ENCODE results near the gene TMEM222. TPM values are rescaled to one million over a fixed set of nuclear protein-coding genes. Genes with fewer than 3 reads are reported as not detected.

Gene TMEM222
- total RNA-seq, 6 experiments from 2014 or later, result 41.3 to 54.6 (median 46.1) TPM

GRCh38 chr1:27301582-27302199 is 20.3 kb upstream of the TMEM222 start:
- peaks cover 44% of the 10 kb centered on the region for H3K4me1 Mint-ChIP-seq (ENCODE audit: low read depth)

GRCh38 chr1:27302612-27303011 is 19.4 kb upstream of the TMEM222 start:
- H3K9me3 Mint-ChIP-seq, result no peaks in the 10 kb centered on the region
- no peak overlapping the region for H3K4me3 Mint-ChIP-seq
- no peak for TF ChIP-seq CTCF (IDR thresholded peaks at IDR 0.05)
- no peaks in the 10 kb centered on the region for H3K36me3 Mint-ChIP-seq (ENCODE audit: low read depth)
- H3K4me1 Mint-ChIP-seq (ENCODE audit: low read depth), result peaks cover 44% of the 10 kb centered on the region
- H3K27ac Mint-ChIP-seq, result no peak overlapping the region
- peaks cover 1% of the 10 kb centered on the region for H3K27me3 Mint-ChIP-seq (ENCODE audit: insufficient read depth)
- DNase-seq, result no peak

More at GRCh38 chr1:27301582-27302199, 20.3 kb upstream of the TMEM222 start:
- H3K27me3 Mint-ChIP-seq (ENCODE audit: insufficient read depth), result peaks cover 1% of the 10 kb centered on the region
- no peak overlapping the region for H3K4me3 Mint-ChIP-seq
- H3K36me3 Mint-ChIP-seq (ENCODE audit: low read depth), result no peaks in the 10 kb centered on the region
- H3K9me3 Mint-ChIP-seq, result no peaks in the 10 kb centered on the region
- no peak for TF ChIP-seq CTCF (IDR thresholded peaks at IDR 0.05)
- DNase-seq, result no peak
- H3K27ac Mint-ChIP-seq, result peak overlapping the region; percentile 98

- Mint-ChIP-seq H3K4me1 (ENCODE audit: low read depth) (peaks cover 39% of the 10 kb centered on the region), H3K4me3 (no peak overlapping the region)
- no peak for TF ChIP-seq CTCF (IDR thresholded peaks at IDR 0.05)
Measured at GRCh38 chr1:27303509-27303908, 18.5 kb upstream of the TMEM222 start.

GRCh38 chr1:27306071-27306470 is 15.9 kb upstream of the TMEM222 start:
- H3K27me3 Mint-ChIP-seq (ENCODE audit: insufficient read depth), result no peaks in the 10 kb centered on the region; the same call in none of the 2 replicates
- H3K4me3 Mint-ChIP-seq, result no peak overlapping the region
- no peak for DNase-seq
- no peak for TF ChIP-seq CTCF (IDR thresholded peaks at IDR 0.05)
- H3K27ac Mint-ChIP-seq, result no peak overlapping the region
- H3K36me3 Mint-ChIP-seq (ENCODE audit: low read depth), result no peaks in the 10 kb centered on the region
- H3K9me3 Mint-ChIP-seq, result no peaks in the 10 kb centered on the region
- H3K4me1 Mint-ChIP-seq (ENCODE audit: low read depth), result peaks cover 13% of the 10 kb centered on the region

More at GRCh38 chr1:27303509-27303908, 18.5 kb upstream of the TMEM222 start:
- no peaks in the 10 kb centered on the region for H3K9me3 Mint-ChIP-seq
- no peak overlapping the region for H3K27ac Mint-ChIP-seq
- H3K27me3 Mint-ChIP-seq (ENCODE audit: insufficient read depth), result peaks cover 1% of the 10 kb centered on the region
- no peaks in the 10 kb centered on the region for H3K36me3 Mint-ChIP-seq (ENCODE audit: low read depth)
- no peak for DNase-seq

GRCh38 chr1:27306892-27307761 is 14.8 kb upstream of the TMEM222 start:
- DNase-seq, result no peak

More at GRCh38 chr1:27306892-27307761, 14.8 kb upstream of the TMEM222 start:
- no peaks in the 10 kb centered on the region for H3K9me3 Mint-ChIP-seq
- H3K4me1 Mint-ChIP-seq (ENCODE audit: low read depth), result peaks cover 2% of the 10 kb centered on the region; the same call in 1 of the 2 replicates
- no peaks in the 10 kb centered on the region; the same call in 1 of the 2 replicates for H3K27me3 Mint-ChIP-seq (ENCODE audit: insufficient read depth)
- TF ChIP-seq CTCF (IDR thresholded peaks at IDR 0.05), result peak; percentile 26; the same call in 1 of the 2 replicates
- no peak overlapping the region for H3K27ac Mint-ChIP-seq
- H3K36me3 Mint-ChIP-seq (ENCODE audit: low read depth), result no peaks in the 10 kb centered on the region
- H3K4me3 Mint-ChIP-seq, result no peak overlapping the region
